ENCODE data around the gene DHRS3.
"Not testable (repeated sequence)": the region's sequence is repeated elsewhere in the genome, so short reads cannot be mapped to it uniquely, and the experiment has no call there.

The DHRS3 gene

GRCh38 chr1:12540580-12541273 is 77.3 kb downstream of the DHRS3 start:
- no peak for DNase-seq (ENCODE audit: low read depth in 1 of 2, low spot score in 1 of 2)

GRCh38 chr1:12539705-12540579 is 78.1 kb downstream of the DHRS3 start:
- DNase-seq (ENCODE audit: low read depth in 1 of 2, low spot score in 1 of 2), result no peak

- no peak for DNase-seq (ENCODE audit: low read depth in 1 of 2, low spot score in 1 of 2)
Observed at GRCh38 chr1:12539320-12539704, 78.7 kb downstream of the DHRS3 start.

- not testable (repeated sequence) for DNase-seq (ENCODE audit: low read depth in 1 of 2, low spot score in 1 of 2)
Observed at GRCh38 chr1:12538536-12538935, 79.5 kb downstream of the DHRS3 start.

- no peak for DNase-seq (ENCODE audit: low read depth in 1 of 2, low spot score in 1 of 2)
Observed at GRCh38 chr1:12537906-12538461, 80.0 kb downstream of the DHRS3 start.

- DNase-seq (ENCODE audit: low read depth in 1 of 2, low spot score in 1 of 2), result no peak
Observed at GRCh38 chr1:12537294-12537693, 80.7 kb downstream of the DHRS3 start.

GRCh38 chr1:12536023-12536639 is 81.9 kb downstream of the DHRS3 start:
- DNase-seq (ENCODE audit: low read depth in 1 of 2, low spot score in 1 of 2), result no peak

GRCh38 chr1:12532405-12533315 is 85.3 kb downstream of the DHRS3 start:
- DNase-seq (ENCODE audit: low read depth in 1 of 2, low spot score in 1 of 2), result no peak

GRCh38 chr1:12531179-12531499 is 86.9 kb downstream of the DHRS3 start:
- DNase-seq (ENCODE audit: low read depth in 1 of 2, low spot score in 1 of 2), result no peak

- DNase-seq (ENCODE audit: low read depth in 1 of 2, low spot score in 1 of 2), result no peak
Observed at GRCh38 chr1:12530462-12531178, 87.4 kb downstream of the DHRS3 start.

- no peak for DNase-seq (ENCODE audit: low read depth in 1 of 2, low spot score in 1 of 2)
Observed at GRCh38 chr1:12529640-12530174, 88.3 kb downstream of the DHRS3 start.

GRCh38 chr1:12528021-12528852 is 89.8 kb downstream of the DHRS3 start:
- DNase-seq (ENCODE audit: low read depth in 1 of 2, low spot score in 1 of 2), result no peak

- no peak for DNase-seq (ENCODE audit: low read depth in 1 of 2, low spot score in 1 of 2)
Observed at GRCh38 chr1:12527564-12527963, 90.4 kb downstream of the DHRS3 start.

GRCh38 chr1:12525311-12526181 is 92.5 kb downstream of the DHRS3 start:
- DNase-seq (ENCODE audit: low read depth in 1 of 2, low spot score in 1 of 2), result no peak

GRCh38 chr1:12524266-12524665 is 93.7 kb downstream of the DHRS3 start:
- no peak for DNase-seq (ENCODE audit: low read depth in 1 of 2, low spot score in 1 of 2)

GRCh38 chr1:12522780-12523179 is 95.2 kb downstream of the DHRS3 start:
- not testable (repeated sequence) for DNase-seq (ENCODE audit: low read depth in 1 of 2, low spot score in 1 of 2)

- DNase-seq (ENCODE audit: low read depth in 1 of 2, low spot score in 1 of 2), result no peak
Observed at GRCh38 chr1:12521096-12521495, 96.9 kb downstream of the DHRS3 start.
